HG03095 (cell line): ENCODE results near the gene AP3B2.
"Not testable (repeated sequence)": the region's sequence is repeated elsewhere in the genome, so short reads cannot be mapped to it uniquely, and the experiment has no call there.

Experiments used
- ATAC-seq: cut with Tn5 transposase; IDR thresholded peaks from one replicate; pipeline ENCODE4 v1.9.1; 2021; ENCODE audit warnings: moderate library complexity; ENCODE audit not compliant: unreplicated experiment

Gene AP3B2, protein sequence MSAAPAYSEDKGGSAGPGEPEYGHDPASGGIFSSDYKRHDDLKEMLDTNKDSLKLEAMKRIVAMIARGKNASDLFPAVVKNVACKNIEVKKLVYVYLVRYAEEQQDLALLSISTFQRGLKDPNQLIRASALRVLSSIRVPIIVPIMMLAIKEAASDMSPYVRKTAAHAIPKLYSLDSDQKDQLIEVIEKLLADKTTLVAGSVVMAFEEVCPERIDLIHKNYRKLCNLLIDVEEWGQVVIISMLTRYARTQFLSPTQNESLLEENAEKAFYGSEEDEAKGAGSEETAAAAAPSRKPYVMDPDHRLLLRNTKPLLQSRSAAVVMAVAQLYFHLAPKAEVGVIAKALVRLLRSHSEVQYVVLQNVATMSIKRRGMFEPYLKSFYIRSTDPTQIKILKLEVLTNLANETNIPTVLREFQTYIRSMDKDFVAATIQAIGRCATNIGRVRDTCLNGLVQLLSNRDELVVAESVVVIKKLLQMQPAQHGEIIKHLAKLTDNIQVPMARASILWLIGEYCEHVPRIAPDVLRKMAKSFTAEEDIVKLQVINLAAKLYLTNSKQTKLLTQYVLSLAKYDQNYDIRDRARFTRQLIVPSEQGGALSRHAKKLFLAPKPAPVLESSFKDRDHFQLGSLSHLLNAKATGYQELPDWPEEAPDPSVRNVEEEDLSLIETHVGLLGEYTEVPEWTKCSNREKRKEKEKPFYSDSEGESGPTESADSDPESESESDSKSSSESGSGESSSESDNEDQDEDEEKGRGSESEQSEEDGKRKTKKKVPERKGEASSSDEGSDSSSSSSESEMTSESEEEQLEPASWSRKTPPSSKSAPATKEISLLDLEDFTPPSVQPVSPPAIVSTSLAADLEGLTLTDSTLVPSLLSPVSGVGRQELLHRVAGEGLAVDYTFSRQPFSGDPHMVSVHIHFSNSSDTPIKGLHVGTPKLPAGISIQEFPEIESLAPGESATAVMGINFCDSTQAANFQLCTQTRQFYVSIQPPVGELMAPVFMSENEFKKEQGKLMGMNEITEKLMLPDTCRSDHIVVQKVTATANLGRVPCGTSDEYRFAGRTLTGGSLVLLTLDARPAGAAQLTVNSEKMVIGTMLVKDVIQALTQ

DNA sequence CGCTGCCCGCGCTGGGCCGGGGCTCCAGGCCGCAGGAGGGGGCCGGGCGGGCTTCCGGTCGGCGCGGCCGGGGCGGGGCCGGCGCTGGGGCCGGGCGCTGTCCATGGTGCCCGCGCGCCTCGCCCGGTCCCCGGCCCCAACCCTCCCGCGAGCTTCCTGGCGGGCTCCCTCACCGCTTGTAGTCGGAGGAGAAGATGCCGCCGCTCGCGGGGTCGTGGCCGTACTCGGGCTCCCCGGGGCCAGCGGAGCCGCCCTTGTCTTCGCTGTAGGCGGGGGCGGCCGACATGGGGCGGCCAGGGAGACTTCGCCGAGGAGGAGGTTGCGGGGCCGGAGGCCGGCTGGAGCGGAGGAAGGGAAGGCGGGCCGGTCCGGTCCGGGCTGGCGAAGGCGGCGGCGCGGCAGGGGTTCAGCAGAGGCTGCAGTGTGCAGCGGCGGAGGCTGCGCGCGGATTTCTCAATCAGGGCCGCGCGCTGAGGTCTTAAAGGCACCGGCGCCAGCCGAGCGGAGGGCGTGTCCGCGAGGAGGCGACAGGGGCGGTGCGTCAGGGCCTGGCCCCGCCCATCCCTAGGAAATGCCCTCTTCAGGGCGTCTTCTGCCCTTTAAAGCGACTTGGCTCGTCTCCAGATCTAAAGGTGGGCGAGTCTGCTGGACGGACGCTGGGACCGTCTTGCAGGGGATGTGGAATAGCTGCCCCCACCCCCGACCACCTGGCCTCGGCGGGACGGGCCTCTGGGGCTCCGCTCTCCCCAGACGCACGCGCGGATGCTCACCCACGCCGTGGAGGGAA, at the start of gene AP3B2:
TSS of gene AP3B2 (minus strand) at position 455 of the 787 bp plus-strand sequence. CDS start at position 286, 169 bp downstream.
- ATAC-seq = peak; percentile 87

DNA sequence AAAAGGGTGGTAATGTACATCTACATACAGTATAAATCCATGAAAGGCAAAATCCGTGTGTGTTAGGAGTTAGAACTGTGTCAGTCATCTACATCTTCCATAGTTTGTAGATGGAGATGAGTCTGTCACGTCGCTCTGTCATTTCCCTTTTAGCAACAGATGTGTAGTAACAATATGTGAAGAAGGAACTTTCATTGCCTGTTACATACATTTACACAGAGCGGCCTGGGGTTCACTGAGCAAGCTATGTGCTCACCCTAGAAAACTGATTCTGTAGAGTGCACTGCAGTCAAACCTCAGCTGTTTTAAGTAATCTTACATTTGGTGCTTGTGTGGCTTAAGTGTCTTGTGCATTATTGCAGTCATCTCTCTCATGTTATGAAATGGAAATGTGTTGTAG, 41.6 kb upstream of the AP3B2 start:
- ATAC-seq = no peak

DNA sequence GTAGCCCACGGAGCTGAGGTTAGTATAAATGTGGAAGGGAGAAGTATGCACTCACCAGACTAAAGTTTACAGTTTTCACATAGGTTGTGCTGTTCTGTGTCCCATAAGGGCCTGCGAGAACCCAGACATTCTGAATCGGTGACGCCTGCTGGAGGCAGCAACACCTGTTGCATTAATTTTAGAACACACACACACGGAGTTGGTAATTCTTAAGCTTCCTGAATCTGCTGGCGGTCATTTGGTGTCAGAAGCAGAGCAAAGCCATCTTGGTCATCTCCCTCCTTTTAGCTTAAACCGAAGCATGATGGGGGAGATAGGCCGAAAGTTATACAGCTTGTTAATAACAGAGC, 41.1 kb upstream of the AP3B2 start:
- ATAC-seq = peak; percentile 36

DNA sequence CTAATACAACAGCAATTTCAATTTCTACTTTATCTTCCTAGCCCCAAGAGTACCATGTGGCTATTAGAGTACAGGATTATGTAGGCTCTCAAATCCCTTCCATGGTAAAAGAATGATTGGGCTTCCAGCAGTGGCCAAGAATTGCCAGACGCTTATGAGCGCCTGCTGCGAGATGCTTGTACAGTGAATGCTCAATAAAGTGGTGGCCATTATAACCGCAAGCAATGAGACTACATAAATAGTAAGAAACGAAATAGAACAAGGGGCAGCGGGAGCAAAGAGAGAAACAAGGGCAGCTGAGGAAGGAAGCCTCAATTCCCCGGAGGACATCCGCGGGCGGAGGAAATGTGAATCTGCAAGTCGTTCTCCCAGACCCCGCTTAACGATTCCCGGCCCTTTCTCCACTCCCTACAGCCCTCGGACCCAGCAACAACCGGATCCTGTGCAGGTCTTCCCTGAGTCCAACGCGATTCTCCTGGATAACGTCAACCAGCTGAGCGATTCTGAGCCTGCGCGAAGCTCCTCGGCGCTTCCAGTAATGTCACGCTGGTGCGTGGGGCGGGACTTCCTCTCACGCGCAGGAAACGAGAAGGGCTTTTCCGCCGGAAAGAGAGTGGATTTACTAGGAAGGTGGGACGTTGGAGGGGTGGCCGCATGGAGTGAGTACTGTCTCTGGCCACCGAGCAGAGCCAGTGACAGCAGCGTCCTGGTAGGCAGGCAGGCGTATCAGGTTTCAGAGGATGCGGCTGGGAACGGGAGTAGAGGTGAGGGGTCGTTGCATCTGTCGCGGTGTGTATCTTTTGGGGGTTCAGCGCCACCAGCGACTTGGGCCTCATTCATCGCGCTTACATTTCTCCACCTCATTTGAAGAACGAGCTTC, 40.5 kb upstream of the AP3B2 start:
- ATAC-seq = peak; percentile 95

DNA sequence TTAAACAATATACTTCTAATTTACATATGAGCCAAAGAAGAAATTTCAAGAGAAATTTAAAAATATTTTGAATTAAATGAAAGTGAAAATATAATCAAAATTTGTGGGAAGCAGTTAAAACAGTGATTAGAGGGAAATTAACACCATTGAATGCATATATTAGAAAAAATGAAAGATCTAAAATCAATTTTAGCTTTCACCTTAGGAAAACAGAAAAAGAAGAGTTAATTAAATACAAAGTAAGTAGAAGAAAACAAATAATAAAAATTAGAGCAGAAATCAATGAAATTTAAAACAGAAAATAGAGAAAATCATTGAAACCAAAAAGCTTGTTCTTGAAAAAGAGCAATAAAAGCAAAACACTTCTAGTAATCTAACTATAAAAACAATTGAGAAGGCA, 38.6 kb upstream of the AP3B2 start:
- ATAC-seq = no peak

DNA sequence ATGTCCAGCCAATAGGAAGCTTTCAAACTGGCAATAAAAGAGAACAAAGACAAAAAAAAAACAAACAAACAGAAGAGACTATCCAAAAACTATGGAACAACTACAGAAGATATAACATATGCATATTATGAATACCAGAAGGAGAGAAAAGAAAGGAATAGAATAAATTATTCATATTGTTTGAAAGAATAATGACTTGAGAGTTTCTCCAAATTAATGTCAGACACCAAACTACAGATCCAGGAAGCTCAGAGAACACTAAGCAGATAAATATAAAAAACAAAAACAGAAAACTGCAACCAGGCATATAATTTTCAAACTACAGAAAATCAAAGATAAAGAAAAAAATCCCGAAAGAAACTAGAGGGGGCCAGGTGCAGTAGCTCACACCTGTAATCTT, 34.1 kb upstream of the AP3B2 start:
- no peak for ATAC-seq

DNA sequence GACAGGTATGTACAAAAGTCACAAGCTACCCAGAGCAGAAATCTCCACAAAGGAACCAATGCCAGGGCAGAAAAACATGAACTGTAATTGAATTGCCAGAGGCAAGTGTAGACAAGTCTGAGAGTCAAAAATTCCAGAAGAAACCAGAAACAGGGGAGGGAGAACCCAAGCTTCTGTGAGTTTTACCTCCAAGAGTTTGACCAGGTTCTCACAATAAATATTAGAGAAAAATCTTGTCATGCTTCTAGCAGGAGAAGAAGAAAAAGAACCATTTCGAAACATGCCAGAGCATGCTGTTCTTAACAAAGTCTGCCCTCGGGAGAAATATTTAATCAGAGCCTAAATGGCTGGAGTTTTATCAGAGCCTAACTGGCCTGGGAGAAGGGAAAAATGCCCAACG, 32.5 kb upstream of the AP3B2 start:
- no peak for ATAC-seq

DNA sequence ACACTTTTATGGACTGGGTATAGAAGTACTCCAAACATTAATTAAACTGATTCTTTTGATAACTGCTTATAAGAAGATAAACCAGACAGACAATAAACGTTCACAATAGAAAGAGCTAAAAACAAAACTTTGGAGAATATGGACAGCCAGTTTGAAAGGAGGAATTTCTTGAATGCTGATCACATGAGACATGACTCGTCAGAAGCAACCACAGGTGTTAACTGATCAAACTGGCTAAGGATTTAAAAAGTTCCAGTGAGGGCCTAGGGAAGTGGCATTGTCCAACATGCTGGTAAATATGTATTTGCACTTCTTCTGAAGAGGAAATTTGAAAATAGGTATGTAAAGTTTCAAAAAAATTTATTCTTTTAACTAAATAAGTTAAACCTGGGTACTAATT, 29.4 kb upstream of the AP3B2 start:
- no peak for ATAC-seq

DNA sequence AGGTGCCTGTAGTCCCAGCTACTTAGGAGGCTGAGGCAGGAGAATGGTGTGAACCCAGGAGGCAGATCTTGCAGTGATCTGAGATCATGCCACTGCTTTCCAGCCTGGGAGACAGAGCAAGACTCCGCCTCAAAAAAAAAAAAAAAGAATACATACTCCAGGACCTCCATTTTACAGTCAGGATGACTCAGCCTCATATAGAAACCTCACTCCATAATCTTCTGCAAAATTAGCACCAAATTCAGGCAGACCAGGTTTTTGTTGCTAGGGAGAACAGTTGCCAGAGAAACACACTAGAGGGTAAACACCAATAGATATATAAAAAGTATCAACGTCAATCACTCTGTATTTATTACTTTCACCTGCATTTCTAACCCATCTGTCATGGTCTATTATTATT, 28.3 kb upstream of the AP3B2 start:
- ATAC-seq = no peak

DNA sequence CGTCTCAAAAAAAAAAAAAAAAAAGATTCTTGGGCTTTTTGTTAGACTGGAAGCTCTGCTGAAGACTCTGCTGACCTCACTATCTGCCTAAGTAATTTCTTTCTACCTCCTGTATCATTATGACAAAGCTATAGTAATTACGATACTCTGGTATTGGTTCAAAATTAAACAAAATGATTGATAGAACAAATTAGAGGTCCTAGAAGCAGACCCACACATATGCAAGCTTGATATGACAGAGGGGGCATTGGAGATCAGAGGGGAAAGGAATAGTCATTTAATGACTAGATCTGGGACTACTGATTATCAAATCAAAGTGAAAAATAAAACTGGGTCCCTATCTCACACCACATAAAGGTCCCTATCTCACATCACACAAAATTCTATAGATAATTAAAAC, 21.9 kb upstream of the AP3B2 start:
- no peak for ATAC-seq

DNA sequence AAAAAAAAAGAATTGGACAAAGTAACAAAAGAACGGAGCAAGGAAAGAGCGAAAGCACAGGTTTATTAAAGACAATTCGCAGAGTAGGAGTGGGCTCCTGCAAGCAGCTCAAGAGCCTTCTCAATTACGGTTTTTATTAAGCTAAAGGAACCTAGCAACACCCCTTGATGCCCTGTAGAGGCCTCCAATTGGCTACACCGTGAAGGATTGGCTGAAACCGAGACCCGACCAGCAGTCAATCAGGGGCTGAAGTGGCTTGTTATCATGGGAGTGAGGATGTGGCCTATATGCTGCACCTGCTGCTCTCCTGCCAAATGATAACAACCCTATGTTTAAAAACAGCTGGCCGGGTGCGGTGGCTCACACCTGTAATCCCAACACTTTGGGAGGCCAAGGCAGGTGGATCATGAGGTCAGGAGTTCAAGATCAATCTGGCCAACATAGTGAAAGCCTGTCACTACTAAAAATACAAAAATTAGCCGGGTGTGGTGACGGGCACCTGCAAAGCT, 20.4 kb upstream of the AP3B2 start:
- no peak for ATAC-seq

DNA sequence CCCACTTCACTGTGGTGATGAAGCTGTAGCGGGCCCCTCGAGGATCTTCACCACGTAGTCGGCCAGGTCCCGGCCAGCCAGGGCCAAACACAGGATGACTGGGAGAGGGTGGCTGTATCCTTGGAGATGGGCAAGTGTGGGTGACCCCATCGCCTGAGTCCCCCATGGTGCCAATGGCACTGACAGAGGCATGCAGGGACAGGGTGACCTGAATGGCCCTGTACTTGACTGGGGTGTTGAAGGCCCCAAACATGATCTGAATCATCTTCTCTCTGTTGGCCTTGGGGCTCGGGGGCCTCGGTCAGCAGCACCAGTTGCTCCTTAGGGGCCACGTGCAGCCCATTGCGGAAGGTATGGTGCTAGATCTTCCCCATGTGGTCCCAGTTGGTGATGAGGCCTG, 17.1 kb upstream of the AP3B2 start:
- no peak for ATAC-seq

DNA sequence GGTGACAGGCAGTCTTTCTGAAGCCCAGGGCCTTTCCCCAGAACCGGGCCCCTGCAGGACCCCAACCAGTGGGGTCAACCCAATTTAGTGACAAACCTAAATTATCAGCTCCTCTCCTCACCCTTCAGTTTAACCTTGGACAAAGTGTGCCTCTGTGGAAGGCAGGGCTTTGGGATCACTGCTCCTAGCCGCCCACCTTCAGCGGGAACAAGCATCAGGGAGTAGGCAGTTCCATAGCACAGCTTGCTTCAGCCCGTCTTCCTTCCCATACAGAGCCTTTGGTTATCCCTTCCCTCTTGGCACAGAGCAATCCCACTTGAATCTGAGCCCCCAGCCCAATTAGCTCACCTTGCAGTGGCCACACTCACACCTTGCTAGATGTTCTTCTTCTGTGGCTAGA, 5.3 kb upstream of the AP3B2 start:
- ATAC-seq = no peak

DNA sequence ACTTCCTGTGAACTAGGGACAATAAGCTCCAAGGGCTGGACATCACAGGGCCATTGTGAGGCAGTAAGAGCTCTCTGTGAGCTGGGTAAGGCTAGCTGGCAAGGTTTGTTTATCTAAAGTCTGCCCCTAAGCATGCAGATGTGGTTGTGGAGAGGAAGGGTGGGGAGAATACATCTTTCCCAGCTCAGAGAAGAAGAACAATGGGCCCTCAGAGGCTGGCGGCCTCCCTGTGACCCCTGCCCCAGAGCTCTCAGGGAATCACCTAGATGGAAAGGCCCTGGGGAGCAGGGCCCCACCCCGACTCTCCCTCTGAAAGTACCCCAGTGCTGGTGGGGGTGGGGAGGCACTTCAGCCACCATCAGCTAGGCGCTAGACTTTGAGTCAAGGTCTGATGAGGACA, 4.3 kb upstream of the AP3B2 start:
- ATAC-seq = no peak

DNA sequence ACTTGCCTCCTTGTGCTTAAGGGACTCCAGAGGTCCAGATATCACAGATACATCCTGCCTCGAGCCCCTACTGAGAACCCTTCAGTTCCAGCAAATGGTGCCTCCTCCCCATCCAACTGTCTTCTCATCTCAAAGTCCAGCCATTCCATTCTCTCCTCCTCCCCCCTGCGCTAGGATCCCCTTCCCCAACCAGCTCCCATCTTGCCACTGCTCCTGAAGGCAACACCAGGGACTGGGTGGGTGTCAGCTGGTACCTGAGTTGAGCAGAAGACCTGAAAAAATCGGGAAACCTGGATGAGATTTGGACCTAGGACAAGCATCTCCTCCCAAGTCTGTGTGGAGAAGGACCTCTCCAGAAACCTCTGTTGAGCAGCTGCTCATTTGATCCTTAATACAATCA, 2.4 kb upstream of the AP3B2 start:
- ATAC-seq = no peak

DNA sequence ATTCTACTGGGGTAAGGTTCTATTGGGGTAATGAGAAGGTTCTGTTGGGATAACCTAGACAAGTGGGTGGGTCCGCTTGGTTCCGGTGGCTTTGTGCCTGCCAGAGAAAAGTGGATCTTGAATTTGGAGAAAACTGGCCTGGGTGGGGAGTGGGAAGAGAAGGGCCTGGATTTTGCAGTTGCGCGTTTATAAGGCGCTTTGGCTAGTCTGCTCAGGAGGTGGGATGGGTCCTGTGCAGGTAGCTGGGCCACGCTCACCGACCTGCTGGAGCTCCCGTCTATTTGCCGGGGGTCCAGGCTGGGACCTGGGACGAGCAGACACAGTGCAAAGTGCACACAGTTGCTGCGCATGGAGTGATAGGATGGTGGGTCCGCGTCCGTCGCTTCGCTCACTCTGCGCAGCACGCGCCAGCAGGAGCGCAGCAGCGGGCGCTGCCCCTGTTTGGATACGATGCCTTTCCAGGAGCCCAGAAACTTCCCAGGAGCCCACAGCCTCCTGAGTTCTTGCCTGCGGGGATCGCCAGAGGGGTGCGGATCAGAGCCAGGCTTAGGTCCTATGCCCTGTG, 1.3 kb upstream of the AP3B2 start:
- no peak for ATAC-seq

DNA sequence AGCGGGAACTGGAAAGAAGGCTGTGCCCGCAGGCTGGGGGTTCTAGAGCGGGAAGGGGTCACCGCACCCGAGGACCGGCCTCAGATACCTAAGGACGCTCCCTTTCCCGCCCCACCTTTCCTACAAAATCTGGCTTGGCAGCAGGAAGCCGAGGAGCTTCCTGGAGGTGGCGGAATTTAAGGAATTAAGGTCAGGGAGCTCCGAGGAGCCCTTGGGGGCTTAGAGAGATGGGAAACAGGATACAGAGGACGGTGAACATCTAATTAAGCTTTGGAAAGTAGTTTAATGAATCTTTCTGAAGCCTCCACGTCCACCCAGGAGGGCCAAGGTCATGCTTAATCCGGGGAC, 507 bp upstream of the AP3B2 start:
- no peak for ATAC-seq

DNA sequence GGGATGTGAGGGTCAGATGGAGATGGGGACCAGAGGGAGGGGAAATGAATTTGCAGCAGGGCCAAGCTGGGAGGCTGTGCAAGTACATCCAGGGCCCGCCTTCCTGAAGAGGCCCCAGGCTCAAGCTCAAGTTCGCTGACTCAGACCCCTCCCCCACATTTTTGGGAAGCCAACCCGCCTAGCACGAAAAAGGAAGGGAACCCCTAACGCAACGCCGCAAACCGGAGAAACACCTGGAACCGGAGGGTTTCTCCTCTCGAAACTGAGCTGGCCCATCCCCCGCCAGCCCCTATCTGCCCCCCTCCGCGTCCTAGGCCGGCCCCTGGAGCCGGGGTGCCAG, 624 bp downstream of the AP3B2 start:
- no peak for ATAC-seq

DNA sequence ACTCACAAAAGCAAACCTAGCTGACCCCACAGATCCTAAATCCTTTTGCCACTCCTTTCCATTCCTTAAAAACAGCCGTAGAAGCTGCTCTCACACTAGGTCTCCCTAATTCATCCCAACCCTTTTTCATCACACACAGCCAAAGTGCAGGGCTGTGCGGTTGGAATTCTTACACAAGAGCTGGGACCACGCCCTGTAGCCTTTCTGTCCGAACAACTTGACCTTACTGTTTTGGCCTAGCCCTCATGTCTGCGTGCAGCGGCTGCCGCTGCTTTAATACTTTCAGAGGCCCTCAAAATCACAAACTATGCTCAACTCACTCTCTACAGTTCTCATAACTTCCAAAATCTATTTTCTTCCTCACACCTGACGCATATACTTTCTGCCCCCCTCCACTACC, 3.8 kb downstream of the AP3B2 start:
- ATAC-seq = not testable (repeated sequence)

DNA sequence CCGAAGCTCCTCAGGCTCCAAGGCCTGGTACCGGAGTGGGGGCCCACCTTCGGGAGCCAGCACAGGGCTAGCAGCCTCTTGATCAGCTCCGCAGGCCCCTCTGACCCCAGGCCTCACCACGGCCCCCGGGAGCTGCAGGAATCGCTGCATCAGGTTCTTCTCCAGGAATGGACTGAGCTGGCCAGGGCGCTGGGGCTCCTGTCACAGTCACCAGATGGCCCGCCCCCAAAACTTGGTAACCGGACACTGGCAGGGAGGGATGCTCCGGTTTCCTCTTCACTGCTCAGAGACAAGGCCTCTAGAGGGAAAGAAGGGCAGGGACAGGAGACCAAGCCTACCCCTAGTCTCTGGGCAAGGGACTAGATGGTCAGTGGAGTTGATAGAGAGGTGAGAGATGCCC, 9.9 kb downstream of the AP3B2 start:
- ATAC-seq = no peak
